ENCODE measurements around the gene ZNF219. TPM values are rescaled to one million over a fixed set of nuclear protein-coding genes. Genes with fewer than 3 reads are reported as not detected.

ZNF219 gene
- total and polyA plus RNA-seq, 2 of the 13 experiments (the other 11 are each of a cell fraction or from before 2014, with no cell fraction given), result 34.5 to 36.6 TPM

- ChIA-PET CTCF (ENCODE audit: low intra/inter-chr PET ratio, low total read pairs) (interaction anchor here (1.0 to 3.2 kb wide), 6 partner anchors 11 to 49 kb away, joined by 3 to 12 read pairs (median 4); no protein-coding TSS in a partner anchor), POLR2A (interaction anchor here (0.6 to 4.3 kb wide), 22 partner anchors 8 to 374 kb away, joined by 3 to 77 read pairs (median 6); partner anchors contain the start of genes ARHGEF40, NDRG2 and RNASE4)
- DNase-seq (ENCODE audit: low spot score) (peak; percentile 96), FAIRE-seq (peak; percentile 99), ATAC-seq (peak; percentile 82)
- Histone ChIP-seq H3K9me3 (ENCODE audit: low read length) (no peaks in the 10 kb centered on the region), H3K4me2 (ENCODE audit: low read depth, low read length) (peak overlapping the region; percentile 71), H3K27ac (ENCODE audit: extremely low read length, insufficient read depth, low read length) (peak overlapping the region; percentile 92), H3K4me1 (ENCODE audit: insufficient read depth, low read length) (peaks cover 98% of the 10 kb centered on the region), H3K27me3 (ENCODE audit: control insufficient read depth in 1 of 2, insufficient read depth in 2 of 2, low read length in 2 of 2) (no peaks in the 10 kb centered on the region), H3K9ac (ENCODE audit: insufficient read depth, low read depth, low read length) (peak overlapping the region; percentile 66), H2AFZ (ENCODE audit: low read length) (no peak overlapping the region), H3K4me3 (replicated peaks in 1 of 3; ENCODE audit: insufficient read depth in 1 of 3, low read depth in 2 of 3, low read length in 3 of 3) (peak overlapping the region; percentile 13 to 42 (median 14); a peak in 4 of 6 replicates), H3K36me3 (replicated peaks in 1 of 2; ENCODE audit: control insufficient read depth in 1 of 2, insufficient read depth in 2 of 2, low read length in 2 of 2) (no peaks in the 10 kb centered on the region), H4K20me1 (ENCODE audit: insufficient read depth, low read length) (no peaks in the 10 kb centered on the region), H3K79me2 (ENCODE audit: insufficient read depth, low read length) (no peaks in the 10 kb centered on the region)
- TSS peak; percentile 86 for BruUV-seq (replicated peaks)
- in situ Hi-C loops (cut with HindIII; ENCODE audit: extremely low pct_ligation_motif_present, low pct_unique_long_range_greater_than_20kb), result no loop called here
- WGBS (ENCODE audit: low lambda C conversion rate), result 3% methylated on average over 5 of the region's 5 CpGs
- intact Hi-C loops (cut with micrococcal nuclease; ENCODE audit: unreplicated experiment), result loop anchor here (1.0 to 5.0 kb wide), 4 partner anchors 13 to 373 kb away; partner anchors contain the start of gene RNASE4
- TF ChIP-seq ZNF225 (CRISPR knock-in tag; IDR thresholded peaks at IDR 0.05) (no peak), TOPORS (CRISPR knock-in tag; IDR thresholded peaks at IDR 0.05) (peak; percentile 76; the same call in 1 of the 2 replicates), ZNF431 (CRISPR knock-in tag; IDR thresholded peaks at IDR 0.05; ENCODE audit: borderline replicate concordance, low read depth) (peak; percentile 59; the same call in 1 of the 2 replicates), SSRP1 (CRISPR knock-in tag; IDR thresholded peaks at IDR 0.05) (no peak), ZNF775 (CRISPR knock-in tag; IDR thresholded peaks at IDR 0.05; ENCODE audit: borderline replicate concordance) (no peak), GABPB1 (CRISPR knock-in tag; IDR thresholded peaks at IDR 0.05) (peak; percentile 56; the same call in 1 of the 2 replicates), ZKSCAN8 (CRISPR knock-in tag; IDR thresholded peaks at IDR 0.05; ENCODE audit: borderline replicate concordance) (peak; percentile 86), NFKB2 (CRISPR knock-in tag; IDR thresholded peaks at IDR 0.05; ENCODE audit: borderline replicate concordance) (0 out of 2 replicates have a peak, but pooled peaks have one; percentile 61), SIN3A (IDR thresholded peaks at IDR 0.05; ENCODE audit: borderline replicate concordance, low read depth, low read length) (no peak), DRAP1 (CRISPR knock-in tag; IDR thresholded peaks at IDR 0.05) (peak; percentile 86), MAZ (IDR thresholded peaks at IDR 0.05; ENCODE audit: borderline replicate concordance, low read depth, low read length) (peak; percentile 81), MAZ (CRISPR knock-in tag; IDR thresholded peaks at IDR 0.05; ENCODE audit: low read depth) (peak; percentile 73; the same call in 1 of the 2 replicates), ZBTB43 (CRISPR knock-in tag; conservative IDR thresholded peaks at IDR 0.05) (0 out of 2 replicates have a peak, but pooled peaks have one; percentile 38), GPBP1L1 (CRISPR knock-in tag; IDR thresholded peaks at IDR 0.05) (no peak), ZNF224 (CRISPR knock-in tag; IDR thresholded peaks at IDR 0.05) (no peak), CBFB (CRISPR knock-in tag; IDR thresholded peaks at IDR 0.05) (peak; percentile 46; the same call in 1 of the 2 replicates)
- TF ChIP-seq, protein P1, sequence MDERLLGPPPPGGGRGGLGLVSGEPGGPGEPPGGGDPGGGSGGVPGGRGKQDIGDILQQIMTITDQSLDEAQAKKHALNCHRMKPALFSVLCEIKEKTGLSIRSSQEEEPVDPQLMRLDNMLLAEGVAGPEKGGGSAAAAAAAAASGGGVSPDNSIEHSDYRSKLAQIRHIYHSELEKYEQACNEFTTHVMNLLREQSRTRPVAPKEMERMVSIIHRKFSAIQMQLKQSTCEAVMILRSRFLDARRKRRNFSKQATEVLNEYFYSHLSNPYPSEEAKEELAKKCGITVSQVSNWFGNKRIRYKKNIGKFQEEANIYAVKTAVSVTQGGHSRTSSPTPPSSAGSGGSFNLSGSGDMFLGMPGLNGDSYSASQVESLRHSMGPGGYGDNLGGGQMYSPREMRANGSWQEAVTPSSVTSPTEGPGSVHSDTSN (CRISPR knock-in tag; IDR thresholded peaks at IDR 0.05), result peak; percentile 13; the same call in 1 of the 2 replicates
- TF ChIP-seq, protein P2, sequence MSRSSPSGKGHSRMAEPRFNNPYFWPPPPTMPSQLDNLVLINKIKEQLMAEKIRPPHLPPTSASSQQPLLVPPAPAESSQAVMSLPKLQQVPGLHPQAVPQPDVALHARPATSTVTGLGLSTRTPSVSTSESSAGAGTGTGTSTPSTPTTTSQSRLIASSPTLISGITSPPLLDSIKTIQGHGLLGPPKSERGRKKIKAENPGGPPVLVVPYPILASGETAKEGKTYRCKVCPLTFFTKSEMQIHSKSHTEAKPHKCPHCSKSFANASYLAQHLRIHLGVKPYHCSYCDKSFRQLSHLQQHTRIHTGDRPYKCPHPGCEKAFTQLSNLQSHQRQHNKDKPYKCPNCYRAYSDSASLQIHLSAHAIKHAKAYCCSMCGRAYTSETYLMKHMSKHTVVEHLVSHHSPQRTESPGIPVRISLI (CRISPR knock-in tag; IDR thresholded peaks at IDR 0.05; ENCODE audit: borderline replicate concordance), result peak; percentile 24; the same call in 1 of the 2 replicates
Observed at GRCh38 chr14:21055432-21056117, 42.9 kb downstream of the ZNF219 start.

Data from HepG2 (cell line).